Right atrium auricular region (tissue), 2 donors: ENCODE data around the gene FZD10. TPM values are rescaled to one million over a fixed set of nuclear protein-coding genes. Genes with fewer than 3 reads are reported as not detected.

Experiments
- DNase-seq: peaks from one replicate; pipeline ENCODE4 v3.0.0-alpha.2; 2019; ENCODE audit warnings: low spot score
- H3K27ac ChIP-seq, 2 donors: fragments of 200-600 bp; sonication (generic); 1 replicate in 1 of 2; 2 replicates in 1 of 2; pipeline ENCODE4 v1.5.1; 2016 to 2019
- H3K27me3 ChIP-seq, 2 donors: fragments of 200-600 bp; sonication (generic); one replicate each; pipeline versions ENCODE4 v1.5.1 to v1.6.0; 2017 to 2019
- H3K36me3 ChIP-seq: fragments of 200-600 bp; sonication (generic); one replicate; pipeline ENCODE4 v1.5.1; 2016
- H3K4me1 ChIP-seq, 2 donors: fragments of 200-600 bp; sonication (generic); one replicate each; pipeline versions ENCODE4 v1.5.1 to v1.6.0; 2017 to 2019
- H3K4me3 ChIP-seq, 2 donors: fragments of 200-600 bp; sonication (generic); 1 replicate in 1 of 2; 2 replicates in 1 of 2; pipeline ENCODE4 v1.5.1; 2017 to 2019; ENCODE audit warnings: mild to moderate bottlenecking in 1 of 2, moderate library complexity in 1 of 2
- H3K9me3 ChIP-seq, 2 donors: fragments of 200-600 bp; sonication (generic); one replicate each; pipeline ENCODE4 v1.5.1; 2019
- total RNA-seq, 2 donors: library from RNA; depleted of rRNA; stranded (reverse); fragments of >200 nt; gene quantifications; one replicate each; pipeline ENCODE4 v1.1.0, GENCODE V29; 2016
- TF ChIP-seq, protein P1 (sequence below), 2 donors: fragments of 200-600 bp; sonication (generic); IDR thresholded peaks; one replicate each; pipeline ENCODE4 v1.5.1; 2019; ENCODE audit warnings: antibody characterized with exemption in 2 of 2

Gene FZD10
- total RNA-seq, 2 donors from 2014 or later: 0.19 to 0.28 TPM

DNA sequence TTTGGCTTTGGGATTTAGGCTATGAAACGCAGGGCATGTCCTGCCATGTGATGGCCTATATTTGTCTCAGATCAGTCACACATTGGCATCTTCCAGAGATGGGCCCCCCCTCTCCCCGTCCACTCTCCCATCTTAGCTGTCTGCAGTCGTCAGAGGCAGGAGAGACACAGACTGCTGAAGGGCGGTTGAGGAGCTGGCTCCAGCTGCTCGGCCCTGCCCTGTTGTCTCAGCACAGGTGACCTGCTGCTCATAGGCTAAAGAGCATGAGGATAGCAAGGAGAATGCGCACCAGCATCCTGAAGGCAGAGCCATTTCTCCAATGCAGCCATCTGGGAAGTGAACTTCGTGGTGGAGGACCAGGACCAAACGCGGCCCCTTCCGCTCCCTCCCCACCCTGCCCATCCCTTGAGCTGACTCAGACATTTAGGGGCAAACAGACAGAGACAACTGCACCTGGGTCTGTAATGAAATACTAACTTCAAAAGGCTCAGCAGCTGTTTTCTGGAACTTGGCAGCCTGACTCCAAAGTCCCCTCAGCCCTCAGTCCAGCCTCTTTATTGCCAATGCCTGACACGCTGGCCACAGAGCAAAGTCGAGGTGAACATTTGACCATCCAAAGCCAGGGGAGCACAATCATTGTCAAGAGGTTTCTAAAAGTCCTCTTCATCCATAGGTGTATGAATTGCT, 22.3 kb downstream of the FZD10 start:
- no peaks in the 10 kb centered on the region for H3K4me1 ChIP-seq
- DNase-seq: peak; percentile 40
- H3K27ac ChIP-seq: no peak overlapping the region
- H3K36me3 ChIP-seq: no peaks in the 10 kb centered on the region
- TF ChIP-seq, protein P1, sequence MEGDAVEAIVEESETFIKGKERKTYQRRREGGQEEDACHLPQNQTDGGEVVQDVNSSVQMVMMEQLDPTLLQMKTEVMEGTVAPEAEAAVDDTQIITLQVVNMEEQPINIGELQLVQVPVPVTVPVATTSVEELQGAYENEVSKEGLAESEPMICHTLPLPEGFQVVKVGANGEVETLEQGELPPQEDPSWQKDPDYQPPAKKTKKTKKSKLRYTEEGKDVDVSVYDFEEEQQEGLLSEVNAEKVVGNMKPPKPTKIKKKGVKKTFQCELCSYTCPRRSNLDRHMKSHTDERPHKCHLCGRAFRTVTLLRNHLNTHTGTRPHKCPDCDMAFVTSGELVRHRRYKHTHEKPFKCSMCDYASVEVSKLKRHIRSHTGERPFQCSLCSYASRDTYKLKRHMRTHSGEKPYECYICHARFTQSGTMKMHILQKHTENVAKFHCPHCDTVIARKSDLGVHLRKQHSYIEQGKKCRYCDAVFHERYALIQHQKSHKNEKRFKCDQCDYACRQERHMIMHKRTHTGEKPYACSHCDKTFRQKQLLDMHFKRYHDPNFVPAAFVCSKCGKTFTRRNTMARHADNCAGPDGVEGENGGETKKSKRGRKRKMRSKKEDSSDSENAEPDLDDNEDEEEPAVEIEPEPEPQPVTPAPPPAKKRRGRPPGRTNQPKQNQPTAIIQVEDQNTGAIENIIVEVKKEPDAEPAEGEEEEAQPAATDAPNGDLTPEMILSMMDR (IDR thresholded peaks at IDR 0.05): no peak
- H3K9me3 ChIP-seq: peaks cover 0 to 15% of the 10 kb centered on the region in 2 donors
- no peak overlapping the region for H3K4me3 ChIP-seq
- H3K27me3 ChIP-seq: no peaks in the 10 kb centered on the region

DNA sequence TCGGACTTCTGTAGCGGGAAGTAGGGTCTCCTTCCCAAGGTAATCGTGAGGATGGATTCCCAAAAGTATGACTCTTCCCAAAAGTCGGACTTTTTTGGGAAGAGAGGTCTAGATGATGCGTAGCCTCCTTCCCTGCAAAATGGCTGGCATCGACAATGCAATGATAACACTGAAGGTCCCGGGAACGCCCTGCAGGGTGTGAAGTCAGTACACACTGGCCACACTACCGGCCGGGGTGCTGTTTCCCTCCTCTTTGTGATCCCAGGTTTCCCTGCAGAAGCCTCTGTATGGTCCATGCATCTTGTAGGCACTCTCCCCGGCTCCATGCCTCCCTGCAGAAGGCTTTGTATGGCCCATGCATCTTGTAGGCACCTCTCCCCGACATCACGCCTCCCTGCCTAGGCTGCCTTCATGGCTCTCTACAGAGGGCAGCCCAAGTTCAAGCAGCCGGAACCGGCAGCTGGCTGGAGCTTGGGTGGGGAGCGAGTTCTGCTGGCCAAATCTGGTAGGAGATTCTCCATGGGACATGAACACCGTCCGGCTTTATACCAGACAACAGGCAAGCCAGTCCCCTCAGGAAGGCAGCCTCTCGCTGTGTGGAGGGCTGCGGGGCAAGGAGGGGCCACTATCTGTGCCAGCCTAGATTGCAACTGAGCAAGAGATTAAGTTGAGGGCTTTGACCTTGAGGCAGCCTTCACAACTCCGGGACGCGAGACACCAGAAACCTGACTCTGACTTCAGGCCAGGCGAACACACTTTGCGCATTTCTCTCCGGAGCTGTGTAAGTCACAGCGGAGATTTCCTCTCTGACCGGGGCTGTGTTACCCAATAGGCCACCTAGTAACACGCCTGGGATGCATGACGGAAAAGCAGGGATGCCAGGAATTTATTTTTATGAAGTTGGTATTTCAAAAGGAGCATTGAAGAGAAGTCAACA, 23.5 kb downstream of the FZD10 start:
- H3K36me3 ChIP-seq: no peaks in the 10 kb centered on the region
- H3K4me1 ChIP-seq: no peaks in the 10 kb centered on the region
- no peak overlapping the region for H3K4me3 ChIP-seq
- H3K9me3 ChIP-seq: peaks cover 0 to 15% of the 10 kb centered on the region in 2 donors
- peak; percentile 28 for DNase-seq
- H3K27ac ChIP-seq: no peak overlapping the region
- no peaks in the 10 kb centered on the region for H3K27me3 ChIP-seq
- TF ChIP-seq, protein P1 (IDR thresholded peaks at IDR 0.05): no peak

DNA sequence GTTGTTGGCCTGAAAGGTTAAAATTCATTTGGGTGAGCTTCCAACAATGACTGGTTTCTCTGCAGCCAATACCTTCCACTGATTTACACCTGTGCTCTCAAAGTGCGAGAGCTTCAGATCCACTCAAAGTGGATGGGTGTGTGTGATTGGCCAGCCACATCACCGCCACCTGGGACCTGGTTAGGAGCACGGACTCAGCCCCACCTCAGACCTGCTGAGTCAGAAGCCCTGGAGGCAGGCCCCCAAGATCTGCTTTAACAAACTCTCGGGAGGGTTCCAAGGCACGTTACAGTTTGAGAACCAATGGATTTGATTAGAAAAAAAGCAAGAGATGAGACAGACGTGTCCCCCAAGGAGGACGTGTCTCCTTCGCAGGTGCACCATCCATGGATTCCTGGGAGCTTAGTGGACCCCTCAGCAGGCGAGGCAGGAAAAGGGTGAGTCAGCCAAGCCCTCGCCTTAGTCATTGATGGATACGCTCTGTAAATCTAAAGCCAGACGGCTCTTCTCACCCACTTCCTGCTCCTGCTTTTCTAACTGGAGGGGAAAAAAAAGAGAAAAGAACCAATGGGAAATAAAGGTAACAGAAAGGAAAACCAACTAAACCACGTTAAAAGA, 24.5 kb downstream of the FZD10 start:
- H3K36me3 ChIP-seq: no peaks in the 10 kb centered on the region
- no peaks in the 10 kb centered on the region for H3K27me3 ChIP-seq
- no peak for DNase-seq
- H3K4me1 ChIP-seq: no peaks in the 10 kb centered on the region
- H3K9me3 ChIP-seq: peaks cover 0 to 10% of the 10 kb centered on the region in 2 donors
- no peak overlapping the region for H3K27ac ChIP-seq
- TF ChIP-seq, protein P1 (IDR thresholded peaks at IDR 0.05): no peak
- H3K4me3 ChIP-seq: no peak overlapping the region

DNA sequence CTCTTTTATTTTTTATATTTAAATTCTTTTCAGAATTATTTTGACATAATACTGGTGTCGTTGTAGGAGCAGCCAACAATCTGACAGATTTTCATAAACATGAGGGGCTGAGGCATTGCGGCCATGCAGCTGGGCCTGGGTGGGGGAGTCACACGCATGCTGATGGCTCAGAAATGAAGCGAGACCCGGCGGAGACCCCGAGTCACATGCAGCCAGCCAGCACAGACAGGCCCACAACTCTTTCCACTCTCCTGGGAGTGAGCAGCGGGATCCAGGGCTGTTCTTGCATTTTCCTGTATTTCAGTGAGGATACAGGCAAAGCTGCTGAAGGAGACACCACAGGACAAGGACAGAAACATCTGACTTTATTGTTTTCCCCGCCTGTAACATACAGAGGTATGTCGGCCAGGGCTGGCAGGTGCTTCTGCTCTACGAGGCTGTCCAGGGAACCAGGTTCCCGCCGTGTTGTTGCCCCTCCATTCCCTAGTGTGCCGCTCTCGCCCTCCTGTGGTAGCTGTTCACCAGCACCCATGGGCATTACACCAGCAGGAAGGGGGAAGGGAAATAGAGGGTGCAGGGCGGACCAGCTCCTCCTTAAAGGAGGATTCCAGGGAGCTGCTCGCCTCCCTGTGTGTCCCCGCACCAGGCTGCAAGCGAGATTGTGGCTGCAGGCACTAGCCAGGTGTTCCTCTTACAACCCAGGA, 30.5 kb downstream of the FZD10 start:
- peak; percentile 49 for DNase-seq

DNA sequence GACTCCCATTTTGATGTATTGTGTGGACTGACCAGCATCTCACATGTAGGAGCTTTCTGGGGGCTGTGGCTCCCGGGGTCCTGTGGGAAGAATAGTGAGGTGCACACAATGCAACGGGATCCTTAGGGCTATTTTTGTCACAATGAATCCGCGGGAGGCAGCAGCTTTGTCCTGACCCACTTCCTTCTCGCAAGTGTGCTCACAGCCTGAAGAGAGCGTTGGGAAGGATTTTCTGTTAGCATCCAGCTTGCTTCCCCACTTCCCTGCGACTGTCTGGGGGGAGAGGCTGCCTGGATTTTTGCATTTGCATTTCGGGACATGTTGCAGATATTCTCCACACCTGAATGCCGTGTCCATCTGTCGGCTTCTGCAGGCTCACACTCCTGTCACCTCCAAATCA, 31.9 kb downstream of the FZD10 start:
- no peaks in the 10 kb centered on the region for H3K27me3 ChIP-seq
- H3K4me3 ChIP-seq: no peak overlapping the region
- no peaks in the 10 kb centered on the region for H3K9me3 ChIP-seq
- TF ChIP-seq, protein P1 (IDR thresholded peaks at IDR 0.05): no peak
- no peak overlapping the region for H3K27ac ChIP-seq
- peak; percentile 28 for DNase-seq
- no peaks in the 10 kb centered on the region for H3K36me3 ChIP-seq
- H3K4me1 ChIP-seq: no peaks in the 10 kb centered on the region

More for the DNA sequence above, 30.5 kb downstream of the FZD10 start:
- TF ChIP-seq, protein P1 (IDR thresholded peaks at IDR 0.05): no peak
- H3K27ac ChIP-seq: no peak overlapping the region
- no peak overlapping the region for H3K4me3 ChIP-seq
- H3K27me3 ChIP-seq: no peaks in the 10 kb centered on the region
- no peaks in the 10 kb centered on the region for H3K9me3 ChIP-seq
- no peaks in the 10 kb centered on the region for H3K4me1 ChIP-seq
- H3K36me3 ChIP-seq: no peaks in the 10 kb centered on the region
